GM19438 (cell line): ENCODE measurements around the gene PTH1R.

Experiments
- ATAC-seq: cut with Tn5 transposase; IDR thresholded peaks from one replicate; pipeline ENCODE4 v1.9.1; 2021; ENCODE audit warnings: low read depth; ENCODE audit not compliant: unreplicated experiment

PTH1R gene

DNA sequence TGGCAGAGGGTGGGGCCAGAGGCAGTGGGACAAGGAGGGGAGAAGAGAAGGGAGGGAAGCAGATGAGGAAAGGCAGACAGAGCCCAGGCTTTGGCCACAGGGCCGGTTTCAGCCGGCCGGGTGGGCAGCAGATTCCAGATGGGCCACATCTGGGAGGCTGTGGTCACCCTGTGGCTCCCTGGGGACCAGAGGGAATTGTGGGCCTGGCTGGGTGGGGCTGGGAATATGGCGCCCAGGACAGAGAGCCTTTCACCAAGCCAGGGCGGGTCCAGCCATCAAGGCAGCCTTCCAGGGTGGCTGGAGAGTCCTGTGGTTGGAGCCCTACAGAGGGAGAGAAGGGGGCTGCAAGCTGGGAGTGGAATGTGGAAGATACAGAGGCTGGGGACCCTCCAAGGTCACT, 18.9 kb downstream of the PTH1R start:
- no peak for ATAC-seq

DNA sequence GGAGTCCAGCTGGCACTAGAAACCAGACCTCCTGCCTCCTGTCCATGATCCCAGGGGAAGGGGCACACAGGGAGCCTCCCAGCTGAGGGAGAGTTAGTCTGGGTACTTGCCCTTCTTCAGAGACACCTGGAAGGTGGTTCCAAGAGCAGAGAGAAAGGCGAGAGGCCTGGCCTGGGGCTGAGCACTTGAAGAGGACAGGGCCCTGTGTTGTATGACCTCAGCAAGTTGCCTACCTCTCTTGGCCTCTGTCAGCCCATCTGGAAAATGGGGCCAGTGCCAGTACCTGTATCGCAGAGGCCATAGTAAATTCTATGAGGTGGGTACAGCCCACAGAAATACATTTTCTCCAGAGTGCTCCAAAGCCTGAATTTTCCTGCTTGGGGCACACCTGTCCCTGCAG, 19.5 kb downstream of the PTH1R start:
- ATAC-seq: no peak

DNA sequence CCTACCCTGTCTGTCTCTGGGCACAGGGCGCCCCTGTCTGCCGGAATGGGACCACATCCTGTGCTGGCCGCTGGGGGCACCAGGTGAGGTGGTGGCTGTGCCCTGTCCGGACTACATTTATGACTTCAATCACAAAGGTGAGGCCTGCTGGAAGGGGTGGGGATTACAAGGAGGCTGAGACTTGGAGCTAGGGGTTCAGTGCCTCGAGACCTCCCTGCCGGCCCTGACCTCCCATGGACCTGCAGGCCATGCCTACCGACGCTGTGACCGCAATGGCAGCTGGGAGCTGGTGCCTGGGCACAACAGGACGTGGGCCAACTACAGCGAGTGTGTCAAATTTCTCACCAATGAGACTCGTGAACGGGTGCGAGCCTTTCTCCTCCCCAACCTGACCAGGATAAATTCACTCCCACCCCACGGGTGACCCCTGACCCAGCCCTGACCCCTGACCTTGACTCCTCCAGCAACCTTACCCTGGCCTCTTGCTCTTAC, 20.4 kb downstream of the PTH1R start:
- no peak for ATAC-seq

DNA sequence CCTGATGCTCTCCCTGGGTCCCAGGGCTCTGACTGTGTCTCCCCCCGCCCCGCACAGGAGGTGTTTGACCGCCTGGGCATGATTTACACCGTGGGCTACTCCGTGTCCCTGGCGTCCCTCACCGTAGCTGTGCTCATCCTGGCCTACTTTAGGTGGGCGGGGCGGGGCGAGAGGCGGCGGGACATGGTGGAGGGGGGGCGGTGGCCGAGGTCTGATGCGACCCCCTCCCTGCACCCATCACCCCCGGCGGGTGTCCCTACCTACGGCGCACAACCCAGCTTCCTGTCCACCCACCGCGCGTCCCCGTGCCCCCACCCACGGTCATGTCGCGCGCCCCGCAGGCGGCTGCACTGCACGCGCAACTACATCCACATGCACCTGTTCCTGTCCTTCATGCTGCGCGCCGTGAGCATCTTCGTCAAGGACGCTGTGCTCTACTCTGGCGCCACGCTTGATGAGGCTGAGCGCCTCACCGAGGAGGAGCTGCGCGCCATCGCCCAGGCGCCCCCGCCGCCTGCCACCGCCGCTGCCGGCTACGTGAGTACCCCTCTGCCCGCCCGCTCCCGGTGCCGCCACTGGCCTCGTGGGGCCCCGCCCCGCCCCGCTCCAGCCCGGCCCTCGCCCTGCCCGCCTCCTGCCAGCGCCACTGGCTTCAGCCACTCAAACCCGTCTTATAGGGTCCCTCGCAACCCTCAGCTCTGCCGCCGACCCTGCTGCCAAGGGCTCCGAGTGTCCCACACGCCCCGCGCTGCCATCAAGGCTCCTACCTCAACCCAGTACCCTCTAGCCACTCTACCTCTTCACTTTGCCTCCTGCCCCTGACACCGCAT, 21.0 kb downstream of the PTH1R start:
- no peak for ATAC-seq

DNA sequence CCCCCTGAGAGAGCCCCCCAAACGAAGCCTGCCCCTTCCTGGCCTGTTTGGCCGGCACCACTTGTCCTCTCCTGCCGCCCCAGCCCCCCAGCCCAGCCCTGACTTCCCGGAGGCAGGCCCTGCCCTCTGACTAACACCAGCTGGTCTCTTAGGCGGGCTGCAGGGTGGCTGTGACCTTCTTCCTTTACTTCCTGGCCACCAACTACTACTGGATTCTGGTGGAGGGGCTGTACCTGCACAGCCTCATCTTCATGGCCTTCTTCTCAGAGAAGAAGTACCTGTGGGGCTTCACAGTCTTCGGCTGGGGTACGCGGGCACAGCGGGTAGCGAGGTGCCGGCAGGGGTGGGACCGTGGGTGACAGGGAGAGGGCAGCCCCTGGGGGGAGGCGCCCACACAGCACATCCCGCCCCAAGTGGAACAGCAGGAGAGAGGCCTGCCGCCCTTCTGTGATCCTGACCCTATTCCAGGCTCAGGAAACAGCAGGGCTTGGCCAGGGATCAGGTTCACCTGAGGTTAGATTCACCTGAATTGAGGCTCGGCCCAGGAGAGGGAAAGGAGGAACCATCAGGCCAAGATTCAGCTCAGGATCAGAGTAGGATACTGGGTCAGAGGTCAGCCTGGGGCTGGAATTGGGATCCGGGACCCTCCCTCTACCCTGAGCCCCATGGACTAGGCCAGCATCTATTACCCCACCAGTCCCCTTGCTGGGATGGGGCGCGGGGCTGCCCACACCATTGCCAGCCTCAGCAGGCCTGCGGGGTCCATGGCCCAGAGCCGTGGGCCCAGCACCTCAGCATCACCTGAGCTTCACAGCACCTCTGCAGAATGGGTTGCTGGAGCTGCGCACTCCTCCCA, 21.9 kb downstream of the PTH1R start:
- no peak for ATAC-seq

DNA sequence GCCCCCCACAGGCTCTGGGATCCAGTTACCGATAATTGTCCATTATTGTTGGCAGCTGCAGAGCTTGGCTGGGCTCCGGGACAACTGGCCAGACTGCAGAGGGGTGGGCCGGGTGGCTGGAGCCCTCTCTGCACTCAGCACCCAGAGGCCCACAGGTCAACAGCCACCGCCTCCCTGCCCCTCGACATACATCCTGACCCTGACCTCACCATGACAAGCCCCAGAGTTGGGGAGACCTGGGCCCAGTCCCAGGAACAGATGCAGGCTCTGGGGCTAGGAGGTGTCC, 22.4 kb downstream of the PTH1R start:
- no peak for ATAC-seq

DNA sequence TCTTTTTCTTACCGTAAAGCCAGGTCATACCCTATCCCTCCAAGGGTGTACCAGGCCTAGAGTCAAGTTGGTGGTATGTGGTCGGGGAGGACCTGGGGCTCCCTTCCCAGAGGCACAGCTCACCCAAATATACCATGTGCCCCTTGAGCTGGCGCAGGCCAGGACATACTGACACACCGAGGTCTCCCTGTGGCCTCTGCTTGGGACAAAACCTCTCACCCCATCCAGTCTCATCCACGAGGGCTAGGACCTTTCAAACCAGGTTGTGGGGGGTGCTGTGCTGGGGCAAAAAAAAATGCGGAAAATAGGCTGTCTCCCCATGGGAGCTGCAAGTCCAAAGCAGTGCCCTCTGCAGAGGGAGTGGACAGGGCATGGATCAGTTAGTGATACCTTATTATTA, 22.8 kb downstream of the PTH1R start:
- ATAC-seq: no peak

DNA sequence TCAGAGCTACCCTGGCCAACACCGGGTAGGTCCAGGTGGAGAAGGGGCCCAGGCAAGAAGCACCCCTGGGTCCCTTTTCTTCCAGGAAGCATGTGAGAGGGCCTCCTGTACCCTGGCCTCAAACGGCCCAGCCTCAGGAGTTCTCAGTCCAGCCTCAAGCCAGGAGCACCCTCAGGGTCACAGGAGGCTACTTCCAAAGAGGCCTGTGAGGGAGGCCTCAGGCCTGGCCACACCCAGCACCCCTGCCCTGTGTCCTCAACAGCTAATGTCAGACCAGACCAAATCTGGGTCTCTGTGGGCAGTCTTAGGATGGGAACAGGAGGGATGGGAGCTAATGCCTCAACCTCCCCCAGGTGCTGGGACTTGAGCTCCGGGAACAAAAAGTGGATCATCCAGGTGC, 23.5 kb downstream of the PTH1R start:
- ATAC-seq: no peak

DNA sequence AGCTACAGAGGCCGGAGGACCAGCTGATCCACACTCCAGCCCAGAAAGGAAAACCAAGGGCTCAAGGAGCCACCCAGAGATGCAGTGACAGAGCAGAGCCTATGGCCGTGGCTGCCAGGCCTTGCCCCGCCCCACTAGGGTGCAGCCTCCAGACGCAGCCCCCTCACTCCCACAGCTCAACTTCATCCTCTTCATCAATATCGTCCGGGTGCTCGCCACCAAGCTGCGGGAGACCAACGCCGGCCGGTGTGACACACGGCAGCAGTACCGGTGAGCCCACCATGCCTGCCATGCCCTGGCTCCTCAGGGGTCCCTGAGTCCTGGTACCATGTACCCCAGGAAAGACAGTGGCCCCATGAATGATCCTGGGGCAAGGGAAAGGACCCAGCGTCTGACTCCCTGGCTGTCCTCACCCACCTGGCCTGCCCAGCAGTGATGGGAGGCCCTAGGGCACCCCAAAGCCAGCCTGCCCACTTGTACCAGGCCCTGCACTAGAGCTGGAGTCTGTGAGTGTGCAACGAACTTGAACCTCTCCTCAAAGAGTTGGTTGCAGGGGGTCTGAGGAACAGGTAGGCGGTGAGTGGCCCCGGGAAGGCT, 24.2 kb downstream of the PTH1R start:
- no peak for ATAC-seq

DNA sequence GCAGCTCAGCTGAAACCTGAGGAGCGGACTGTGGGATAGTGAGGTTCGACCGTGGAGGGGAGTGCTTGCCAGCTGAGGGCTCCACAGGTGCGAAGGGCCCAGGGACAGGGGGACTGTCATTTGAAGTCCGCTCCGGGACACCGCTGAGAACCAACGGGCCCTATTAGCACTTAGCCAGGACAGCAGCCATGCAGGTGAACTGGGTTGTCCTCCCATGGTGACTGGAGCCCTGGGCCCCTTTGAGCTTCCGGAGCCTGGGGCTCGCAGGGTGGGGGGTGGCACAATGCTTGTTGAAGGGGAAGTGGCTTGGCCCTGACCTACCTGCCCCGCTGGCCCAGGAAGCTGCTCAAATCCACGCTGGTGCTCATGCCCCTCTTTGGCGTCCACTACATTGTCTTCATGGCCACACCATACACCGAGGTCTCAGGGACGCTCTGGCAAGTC, 24.7 kb downstream of the PTH1R start:
- ATAC-seq: no peak

DNA sequence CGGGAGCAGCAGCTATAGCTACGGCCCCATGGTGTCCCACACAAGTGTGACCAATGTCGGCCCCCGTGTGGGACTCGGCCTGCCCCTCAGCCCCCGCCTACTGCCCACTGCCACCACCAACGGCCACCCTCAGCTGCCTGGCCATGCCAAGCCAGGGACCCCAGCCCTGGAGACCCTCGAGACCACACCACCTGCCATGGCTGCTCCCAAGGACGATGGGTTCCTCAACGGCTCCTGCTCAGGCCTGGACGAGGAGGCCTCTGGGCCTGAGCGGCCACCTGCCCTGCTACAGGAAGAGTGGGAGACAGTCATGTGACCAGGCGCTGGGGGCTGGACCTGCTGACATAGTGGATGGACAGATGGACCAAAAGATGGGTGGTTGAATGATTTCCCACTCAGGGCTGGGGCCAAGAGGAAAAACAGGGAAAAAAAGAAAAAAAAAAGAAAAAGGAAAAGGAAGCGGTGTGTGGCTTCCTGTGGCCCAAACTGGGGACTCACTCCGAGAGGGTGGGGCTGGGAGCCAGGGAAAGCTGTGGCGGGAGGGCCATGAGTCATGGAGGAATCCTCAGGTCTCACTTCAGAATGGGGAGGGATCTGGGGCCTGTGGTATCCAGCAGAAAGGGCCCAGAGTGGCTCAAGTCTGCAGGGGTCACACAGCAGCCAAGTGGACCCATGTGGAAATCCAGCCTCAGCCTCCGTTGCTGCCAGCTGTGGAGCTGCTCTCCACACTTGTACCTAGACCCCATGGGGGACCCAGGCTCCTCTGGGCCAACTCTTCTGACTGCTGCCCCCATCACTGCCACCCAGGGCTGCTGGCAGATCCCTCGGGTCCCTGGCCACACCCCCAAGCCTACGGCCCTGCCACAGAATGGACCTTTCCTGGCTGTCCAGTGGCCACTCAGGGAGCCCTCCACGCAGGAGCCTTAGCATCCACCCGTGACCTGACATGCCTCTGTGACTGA, 26.1 kb downstream of the PTH1R start:
- no peak for ATAC-seq

DNA sequence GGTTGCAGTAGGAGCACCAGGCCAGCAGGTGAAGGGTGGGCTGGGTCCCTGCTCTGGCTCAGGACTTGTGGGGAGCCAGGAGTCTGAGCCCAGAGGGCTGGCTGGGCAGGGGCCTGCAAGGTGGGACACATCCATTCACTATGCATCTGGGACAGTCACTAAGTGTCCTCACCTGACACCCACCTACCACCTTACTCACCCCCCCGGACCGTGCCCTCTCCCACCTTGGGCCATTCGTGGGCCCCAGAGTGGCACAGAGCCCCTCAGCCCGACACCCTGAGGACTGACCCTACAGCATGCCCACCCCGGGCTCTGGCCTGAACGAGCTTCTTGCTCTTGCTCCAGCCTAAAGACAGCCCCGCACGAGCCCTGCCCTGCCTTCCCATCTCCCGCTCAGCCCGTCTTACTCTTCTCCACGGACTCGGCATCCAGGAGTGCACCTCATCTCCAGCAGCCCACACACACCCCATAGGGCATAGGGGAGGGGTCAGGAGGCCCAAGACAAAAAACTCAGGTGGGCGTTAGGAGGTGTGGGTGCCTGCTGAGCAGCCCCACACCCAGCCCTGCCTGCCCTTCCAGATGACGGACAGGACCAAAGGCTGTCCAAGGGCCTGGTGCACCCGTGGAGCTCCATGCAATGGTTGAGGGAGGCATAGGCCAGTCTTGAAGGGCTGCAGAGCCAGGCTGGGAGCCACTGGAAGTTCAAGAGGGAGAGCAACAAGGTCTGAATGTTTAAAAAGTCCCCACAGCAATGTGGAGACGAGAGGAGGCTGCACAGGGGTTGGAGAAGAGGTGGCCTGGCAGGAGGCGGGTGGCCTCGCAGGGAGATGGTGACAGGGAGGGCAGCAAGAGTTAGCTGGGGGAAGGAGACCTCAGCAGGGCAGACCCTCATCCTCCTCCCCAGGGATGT, 27.0 kb downstream of the PTH1R start:
- no peak for ATAC-seq

DNA sequence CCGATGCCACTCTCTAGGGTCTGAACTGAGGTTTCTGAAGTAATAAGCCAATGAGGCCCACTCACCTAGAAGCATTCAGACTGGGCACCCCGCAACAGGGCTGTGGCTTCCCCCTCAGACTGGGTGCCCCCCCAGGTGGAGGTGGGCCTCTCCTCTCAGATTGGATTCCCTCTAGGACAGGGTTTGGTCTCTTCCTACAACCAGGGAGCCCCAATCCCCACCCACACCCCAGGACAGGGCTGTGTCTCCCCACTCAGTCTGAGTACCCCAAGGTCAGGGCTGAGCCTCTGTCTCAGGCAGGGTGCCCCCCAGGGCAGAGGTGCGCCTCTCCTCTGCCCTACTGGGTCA, 27.7 kb downstream of the PTH1R start:
- ATAC-seq: no peak

DNA sequence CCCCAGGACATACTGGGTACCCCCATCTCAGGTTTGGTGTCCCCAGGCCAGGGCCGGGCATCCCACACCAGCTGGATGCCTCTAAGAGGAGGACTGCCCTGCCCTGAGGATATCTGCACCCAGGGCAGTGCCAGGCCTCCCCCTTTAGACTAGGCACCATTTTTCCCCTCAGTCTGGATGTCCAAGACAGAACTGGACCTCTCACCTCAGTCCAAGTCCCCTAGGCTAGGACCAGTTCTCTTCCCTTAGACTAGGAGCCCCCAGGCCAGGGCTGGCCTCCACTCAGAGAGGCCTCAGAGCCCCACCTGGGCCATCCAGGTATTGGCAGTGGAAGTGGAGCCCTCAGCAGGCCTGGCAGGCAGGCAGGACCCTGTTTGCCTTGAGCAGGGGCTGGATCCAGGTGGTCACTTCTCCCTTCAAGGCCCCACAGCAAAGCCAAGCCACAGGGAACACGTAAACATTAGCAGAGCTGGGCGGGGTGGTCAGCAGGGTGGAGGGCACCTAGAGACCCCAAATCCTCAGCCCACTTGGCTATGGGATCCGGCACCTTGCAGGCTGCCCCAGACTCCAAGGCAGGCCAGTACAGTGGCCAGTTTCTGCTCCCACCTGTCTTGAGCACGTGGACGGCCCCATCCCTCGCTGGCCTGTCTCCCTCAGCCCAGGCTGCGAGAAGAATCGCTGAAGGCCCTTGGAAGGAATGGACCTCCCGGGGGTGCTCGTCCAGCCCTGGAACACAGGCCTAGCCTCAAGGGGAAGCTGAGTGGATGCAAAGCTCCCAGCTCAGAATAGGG, 28.3 kb downstream of the PTH1R start:
- no peak for ATAC-seq

DNA sequence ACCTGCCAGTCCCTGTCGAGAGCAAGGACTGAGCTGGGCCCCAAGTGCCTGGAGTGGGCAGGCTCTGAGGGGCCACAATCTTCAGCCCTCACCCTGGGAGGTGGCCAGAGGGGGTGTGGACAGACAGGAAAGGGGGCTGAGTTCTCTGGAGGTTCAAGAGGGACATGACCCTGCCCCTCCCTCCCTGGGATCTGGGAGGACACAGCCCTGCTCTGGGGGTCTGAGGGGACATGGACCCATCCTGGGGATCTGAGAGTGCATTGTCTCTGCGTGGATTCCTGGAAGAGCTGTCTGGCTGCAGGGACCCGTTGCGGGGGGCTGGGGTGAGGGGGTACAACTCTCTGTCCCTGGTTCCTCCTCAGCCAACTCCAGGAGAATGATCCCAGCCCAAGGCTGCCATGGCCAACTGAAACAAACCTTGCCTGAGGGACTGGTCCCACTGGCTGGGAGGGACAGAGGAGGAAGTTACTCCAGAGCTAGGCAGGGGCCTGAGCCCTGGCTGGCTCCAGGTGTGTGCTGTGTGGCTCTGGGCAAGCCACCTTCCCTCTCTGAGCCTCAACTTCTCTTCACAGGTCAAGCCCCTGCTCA, 29.0 kb downstream of the PTH1R start:
- no peak for ATAC-seq

DNA sequence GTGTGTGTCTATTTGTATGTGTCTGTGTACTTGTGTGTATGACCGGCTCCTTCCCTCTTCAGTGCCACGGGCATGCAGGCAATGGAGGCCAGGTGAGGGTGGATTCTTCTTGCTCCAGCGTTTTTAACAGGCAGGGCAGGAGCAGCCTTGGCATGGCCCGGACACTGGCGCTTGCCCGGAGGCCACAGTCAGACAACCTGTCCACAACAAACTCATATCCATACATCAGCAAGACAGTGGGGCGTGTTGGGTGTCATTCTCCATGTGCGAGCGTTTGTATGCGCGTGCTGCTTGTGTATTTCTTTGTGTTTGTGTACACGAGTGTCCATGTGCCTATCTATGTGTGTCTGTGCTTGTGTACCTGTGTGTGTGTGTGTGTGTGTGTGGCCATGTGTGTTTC, 29.8 kb downstream of the PTH1R start:
- ATAC-seq: no peak

DNA sequence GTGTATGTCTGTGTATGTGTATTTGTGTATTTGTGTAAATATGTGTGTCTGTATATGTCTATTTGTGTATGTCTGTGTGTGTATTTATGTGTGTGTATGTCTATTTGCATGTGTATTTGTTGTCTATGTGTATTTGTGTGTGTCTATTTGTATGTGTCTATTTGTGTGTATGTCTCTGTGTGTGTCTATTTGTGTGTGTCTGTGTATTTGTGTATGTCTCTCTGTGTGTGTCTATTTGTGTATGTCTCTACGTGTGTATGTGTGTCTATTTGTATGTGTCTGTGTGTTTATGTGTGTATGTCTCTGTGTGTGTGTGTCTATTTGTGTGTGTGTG, 30.4 kb downstream of the PTH1R start:
- ATAC-seq: no peak

DNA sequence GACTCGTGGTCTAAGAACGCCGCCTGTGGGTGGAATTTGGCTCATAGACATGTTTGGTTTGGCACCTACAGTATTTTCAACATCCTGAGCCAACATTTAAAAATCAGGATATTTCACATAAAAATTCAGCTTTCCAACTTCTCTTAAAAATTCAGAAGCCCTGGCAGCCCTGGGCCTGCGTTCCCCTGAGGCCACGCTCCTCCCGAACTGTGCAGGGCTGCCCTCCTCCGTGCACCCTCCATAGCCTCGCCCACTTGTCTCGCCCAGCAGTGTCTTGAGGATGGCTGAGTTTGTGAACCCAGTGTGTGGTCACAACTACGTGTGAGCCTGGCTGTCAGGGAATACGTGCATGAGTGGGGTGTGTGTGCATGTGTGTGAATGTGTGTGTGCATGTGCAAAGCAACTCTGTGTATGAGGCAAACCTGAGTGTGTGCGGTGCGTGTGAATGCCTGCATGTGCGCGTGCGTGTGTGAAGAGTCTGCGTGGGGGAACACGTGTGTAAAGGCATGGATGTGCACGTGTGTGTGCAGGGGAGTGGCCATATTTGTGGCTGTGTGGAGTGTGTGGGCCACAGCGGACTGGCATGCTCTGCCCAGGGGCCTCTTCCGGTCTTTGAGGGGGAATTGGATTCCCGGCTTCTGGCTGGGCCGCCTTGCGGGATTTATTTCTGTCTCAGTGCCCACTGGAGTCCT, 30.9 kb downstream of the PTH1R start:
- ATAC-seq: no peak
